Spleen (tissue), 7 donors: ENCODE data around the gene ZCRB1.

Source experiments
- POLR2AphosphoS5 ChIP-seq, 3 donors: sonication (generic); formaldehyde crosslinking; IDR thresholded peaks; one replicate each; pipeline ENCODE4 v1.5.1; 2017; ENCODE audit warnings: antibody characterized with exemption in 3 of 3
- TF ChIP-seq, protein P1 (sequence below), 11 experiments: fragments of 200-600 bp in 7 of 11; fragments of 450-650 bp in 4 of 11; sonication (generic) in 4 of 11; IDR thresholded peaks in 8 of 11; conservative IDR thresholded peaks in 3 of 11; 1 replicate in 7 of 11; 2 replicates in 4 of 11; pipeline versions ENCODE4 v1.4.0 to v1.8.0; 2016 to 2021; ENCODE audit warnings: antibody characterized with exemption in 11 of 11, inconsistent platforms in 4 of 11, mild to moderate bottlenecking in 1 of 11
- donor health status: DM: no; HTN: no; CAD: no; lungs with moderate emphysema.
- donor health status: DM: no; HTN: no; CAD: no.
- donor health status: DM: no; HTN: no; CAD: no.

DNA sequence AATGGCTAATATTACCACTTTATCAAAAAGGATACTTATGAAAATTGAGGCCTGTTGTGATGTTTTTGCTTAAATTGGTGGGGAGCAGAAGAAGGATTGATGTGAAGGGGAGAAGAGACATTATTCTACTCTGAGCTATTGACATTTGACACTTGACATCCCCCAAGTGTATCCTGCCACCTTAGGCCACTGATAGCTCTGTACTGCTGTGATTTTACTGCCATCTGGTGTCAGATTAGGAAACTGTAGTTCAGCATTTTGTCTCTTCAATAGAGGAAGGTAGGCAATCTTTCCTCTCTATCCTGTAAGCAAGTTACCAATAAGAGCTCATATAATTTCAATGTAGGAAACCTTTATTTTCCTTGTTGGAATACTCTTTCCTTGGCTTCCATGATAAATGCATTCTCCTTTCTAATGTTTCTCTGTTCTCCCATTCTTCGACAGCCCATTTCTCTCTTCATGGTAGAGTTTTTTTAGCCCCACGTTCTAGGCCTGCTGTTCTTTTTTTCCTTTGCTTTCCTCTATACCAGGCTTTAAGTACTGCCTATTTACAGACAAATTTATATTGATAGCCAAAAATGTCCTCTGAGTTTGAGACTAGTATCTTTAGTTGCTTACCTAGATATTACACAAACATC, 46.4 kb upstream of the ZCRB1 start:
- TF ChIP-seq, protein P1, sequence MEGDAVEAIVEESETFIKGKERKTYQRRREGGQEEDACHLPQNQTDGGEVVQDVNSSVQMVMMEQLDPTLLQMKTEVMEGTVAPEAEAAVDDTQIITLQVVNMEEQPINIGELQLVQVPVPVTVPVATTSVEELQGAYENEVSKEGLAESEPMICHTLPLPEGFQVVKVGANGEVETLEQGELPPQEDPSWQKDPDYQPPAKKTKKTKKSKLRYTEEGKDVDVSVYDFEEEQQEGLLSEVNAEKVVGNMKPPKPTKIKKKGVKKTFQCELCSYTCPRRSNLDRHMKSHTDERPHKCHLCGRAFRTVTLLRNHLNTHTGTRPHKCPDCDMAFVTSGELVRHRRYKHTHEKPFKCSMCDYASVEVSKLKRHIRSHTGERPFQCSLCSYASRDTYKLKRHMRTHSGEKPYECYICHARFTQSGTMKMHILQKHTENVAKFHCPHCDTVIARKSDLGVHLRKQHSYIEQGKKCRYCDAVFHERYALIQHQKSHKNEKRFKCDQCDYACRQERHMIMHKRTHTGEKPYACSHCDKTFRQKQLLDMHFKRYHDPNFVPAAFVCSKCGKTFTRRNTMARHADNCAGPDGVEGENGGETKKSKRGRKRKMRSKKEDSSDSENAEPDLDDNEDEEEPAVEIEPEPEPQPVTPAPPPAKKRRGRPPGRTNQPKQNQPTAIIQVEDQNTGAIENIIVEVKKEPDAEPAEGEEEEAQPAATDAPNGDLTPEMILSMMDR (IDR thresholded peaks at IDR 0.05 in 8 of 11, conservative IDR thresholded peaks at IDR 0.05 in 3 of 11) = peak; percentile 54 to 81 (median 73)
- TF ChIP-seq POLR2AphosphoS5 (IDR thresholded peaks at IDR 0.05) = no peak
